CD4-positive, alpha-beta T cell treated with Interferon gamma for 1 hour (primary cell): ENCODE results near the gene CABP7.

Experiments
- DNase-seq: peaks from one replicate; pipeline ENCODE4 v3.0.0-alpha.2; 2020

CABP7 gene

GRCh38 chr22:29702931-29703501, 16.8 kb upstream of the CABP7 start:
- no peak for DNase-seq

- no peak for DNase-seq
These were observed 16.1 kb upstream of the CABP7 start for GRCh38 chr22:29703569-29704195.

DNA sequence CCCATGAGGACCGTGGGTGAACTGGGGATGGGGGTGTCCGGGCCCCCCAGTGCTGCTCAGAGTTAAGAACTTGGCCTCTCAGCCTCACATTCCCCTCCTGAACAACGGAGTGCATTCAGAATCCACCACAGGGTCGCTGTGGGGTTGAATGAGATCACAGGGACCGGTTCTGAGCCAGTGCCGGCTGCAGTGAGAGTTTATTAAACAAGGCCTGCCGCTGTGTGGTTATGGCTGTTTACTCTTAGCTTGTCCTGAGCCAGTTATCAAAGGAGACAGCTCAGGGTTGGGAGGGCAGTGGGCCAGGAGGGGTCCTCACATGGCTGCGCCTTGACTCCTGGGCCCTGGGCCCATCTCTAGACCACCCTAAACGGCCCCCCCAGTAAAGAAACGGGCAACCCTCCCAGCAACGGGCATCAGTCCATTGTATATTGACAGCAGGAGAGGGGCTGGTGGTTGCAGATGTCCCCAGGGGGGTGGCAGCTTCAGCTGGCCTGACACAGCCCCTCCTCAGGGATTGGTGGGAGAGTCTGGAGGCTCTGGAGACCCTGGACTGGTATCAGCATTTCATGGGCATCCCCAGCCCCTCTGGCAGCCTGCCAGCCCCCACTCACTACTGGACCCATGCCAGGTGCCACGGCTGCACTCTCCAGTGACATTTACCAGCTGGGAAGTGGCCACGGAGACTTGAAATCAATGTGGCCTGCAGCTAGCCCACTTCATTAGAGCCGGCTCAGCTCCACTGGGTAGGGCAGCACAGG, 15.1 kb upstream of the CABP7 start:
- DNase-seq: no peak

DNA sequence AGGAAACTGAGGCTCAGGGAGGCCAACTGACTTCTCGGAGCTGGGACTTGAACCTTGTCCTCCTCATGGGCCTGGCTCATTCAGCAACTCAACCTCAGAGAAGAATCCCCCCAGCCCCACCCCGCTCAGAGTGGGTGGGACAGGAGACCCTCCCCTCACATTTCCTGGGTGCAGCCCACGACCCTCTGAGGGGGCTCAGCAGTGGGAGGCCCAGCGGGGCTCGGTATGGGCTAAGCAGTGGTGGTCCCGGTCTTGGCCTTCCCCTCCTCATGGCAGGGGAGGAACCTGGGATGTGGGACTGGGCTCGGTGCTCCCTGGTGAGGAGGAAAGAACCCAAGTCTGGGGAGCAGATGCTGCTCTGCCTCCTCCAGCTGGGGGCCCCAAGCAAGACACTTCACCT, 14.2 kb upstream of the CABP7 start:
- no peak for DNase-seq

DNA sequence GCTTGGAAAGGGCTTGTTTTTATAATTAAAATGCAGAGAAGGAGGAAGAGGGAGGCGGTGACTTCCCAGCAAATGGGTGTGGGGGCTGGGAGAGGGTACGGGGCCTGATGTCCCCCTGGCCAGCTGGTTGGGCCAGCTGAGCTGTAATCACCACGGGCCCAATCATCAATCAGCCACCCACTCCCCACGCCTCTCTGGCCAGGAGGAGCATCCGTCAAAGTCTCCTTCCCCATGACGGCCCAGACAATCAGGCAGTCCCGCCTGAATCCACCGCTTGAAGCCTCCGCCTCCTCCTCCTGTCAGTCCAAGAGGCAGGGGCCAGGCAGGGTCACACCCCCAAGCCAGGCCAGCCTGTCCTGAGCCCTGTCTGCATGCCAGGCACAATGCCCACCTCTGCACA, 13.3 kb upstream of the CABP7 start:
- DNase-seq: no peak

- DNase-seq: no peak
These were observed 12.8 kb upstream of the CABP7 start for GRCh38 chr22:29707010-29707409.

DNA sequence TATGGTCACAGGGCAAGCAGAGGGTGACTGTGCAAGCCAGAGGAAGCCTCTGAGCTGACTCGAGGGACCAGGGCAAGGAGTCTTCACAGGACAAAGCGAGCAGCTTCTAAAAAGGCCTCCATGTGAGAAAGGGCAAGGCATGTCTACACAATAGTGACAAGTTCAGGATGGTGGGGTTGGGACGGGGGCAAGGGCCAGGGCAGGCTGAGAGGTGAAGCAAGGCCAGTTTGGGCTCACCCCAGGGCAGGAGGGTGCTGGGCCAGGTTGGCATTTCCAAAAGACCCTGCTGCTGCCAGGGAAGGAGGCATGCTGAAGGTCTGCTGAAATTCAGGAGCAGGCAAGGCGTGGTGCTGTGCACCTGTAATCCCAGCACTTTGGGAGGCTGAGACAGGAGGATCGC, 12.3 kb upstream of the CABP7 start:
- DNase-seq: no peak

- no peak for DNase-seq
These were observed 9.6 kb upstream of the CABP7 start for GRCh38 chr22:29710193-29710592.

GRCh38 chr22:29710922-29711593, 8.7 kb upstream of the CABP7 start:
- no peak for DNase-seq

DNA sequence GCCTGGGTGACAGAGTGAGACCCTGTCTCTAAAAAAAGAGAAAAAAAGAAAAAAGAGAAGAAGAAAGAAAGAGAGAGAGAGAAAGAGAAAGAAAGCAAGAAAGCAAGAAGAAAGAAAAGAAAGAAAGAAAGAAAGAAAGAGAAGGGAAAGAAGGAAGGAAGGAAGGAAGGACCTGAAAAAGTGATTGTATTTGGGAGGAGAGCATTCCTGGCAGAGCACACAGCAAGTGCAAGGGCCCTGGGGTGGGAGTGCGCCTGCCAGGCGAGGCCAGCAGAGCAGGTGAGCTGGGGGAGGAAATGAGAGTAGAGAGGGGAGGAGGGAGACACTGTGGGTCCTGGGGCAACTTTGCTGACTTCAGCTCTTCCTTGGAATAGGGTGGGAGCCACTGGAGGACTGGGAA, 7.7 kb upstream of the CABP7 start:
- DNase-seq: no peak

- no peak for DNase-seq
These were observed 6.6 kb upstream of the CABP7 start for GRCh38 chr22:29713156-29713727.

GRCh38 chr22:29715240-29715639, 4.6 kb upstream of the CABP7 start:
- no peak for DNase-seq

DNA sequence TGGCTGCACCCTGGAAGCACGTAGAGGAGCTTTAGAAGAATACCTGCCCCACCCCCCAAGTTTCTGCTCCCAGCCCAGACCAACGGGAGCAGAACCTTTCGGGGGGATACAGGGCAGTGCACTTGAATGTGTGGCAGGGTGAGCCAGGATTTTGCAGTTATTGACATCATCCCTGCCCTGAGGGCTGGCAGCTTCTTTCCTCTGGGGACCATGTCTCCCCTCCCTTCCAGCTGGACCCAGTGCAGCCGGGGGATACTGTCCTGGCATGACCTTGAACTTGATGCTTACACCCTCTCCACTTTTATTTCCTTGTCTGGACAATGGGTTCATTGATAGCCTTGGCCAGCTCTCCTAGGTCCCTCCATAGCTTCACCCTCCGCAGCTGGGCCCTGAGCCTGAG, 4.1 kb upstream of the CABP7 start:
- no peak for DNase-seq

- DNase-seq: no peak
These were observed 2.8 kb upstream of the CABP7 start for GRCh38 chr22:29716814-29717545.

DNA sequence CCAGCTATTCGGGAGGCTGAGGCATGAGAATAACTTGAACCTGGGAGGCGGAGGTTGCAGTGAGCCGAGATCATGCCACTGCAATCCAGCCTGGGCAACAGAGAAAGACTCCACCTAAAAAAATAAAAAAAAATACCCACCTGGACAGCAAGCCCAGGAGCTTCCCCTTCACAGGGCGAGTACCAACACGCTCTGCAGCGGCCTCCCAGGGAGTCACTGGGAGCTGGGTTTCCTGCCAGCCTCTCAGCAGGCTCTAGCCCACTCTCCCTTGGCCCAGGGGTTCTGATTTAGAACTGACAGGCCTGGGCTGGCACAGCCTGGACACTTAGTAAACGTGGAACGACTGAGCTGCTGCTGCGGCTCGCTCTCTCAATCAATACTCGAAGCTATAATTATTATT, 2.0 kb upstream of the CABP7 start:
- no peak for DNase-seq

DNA sequence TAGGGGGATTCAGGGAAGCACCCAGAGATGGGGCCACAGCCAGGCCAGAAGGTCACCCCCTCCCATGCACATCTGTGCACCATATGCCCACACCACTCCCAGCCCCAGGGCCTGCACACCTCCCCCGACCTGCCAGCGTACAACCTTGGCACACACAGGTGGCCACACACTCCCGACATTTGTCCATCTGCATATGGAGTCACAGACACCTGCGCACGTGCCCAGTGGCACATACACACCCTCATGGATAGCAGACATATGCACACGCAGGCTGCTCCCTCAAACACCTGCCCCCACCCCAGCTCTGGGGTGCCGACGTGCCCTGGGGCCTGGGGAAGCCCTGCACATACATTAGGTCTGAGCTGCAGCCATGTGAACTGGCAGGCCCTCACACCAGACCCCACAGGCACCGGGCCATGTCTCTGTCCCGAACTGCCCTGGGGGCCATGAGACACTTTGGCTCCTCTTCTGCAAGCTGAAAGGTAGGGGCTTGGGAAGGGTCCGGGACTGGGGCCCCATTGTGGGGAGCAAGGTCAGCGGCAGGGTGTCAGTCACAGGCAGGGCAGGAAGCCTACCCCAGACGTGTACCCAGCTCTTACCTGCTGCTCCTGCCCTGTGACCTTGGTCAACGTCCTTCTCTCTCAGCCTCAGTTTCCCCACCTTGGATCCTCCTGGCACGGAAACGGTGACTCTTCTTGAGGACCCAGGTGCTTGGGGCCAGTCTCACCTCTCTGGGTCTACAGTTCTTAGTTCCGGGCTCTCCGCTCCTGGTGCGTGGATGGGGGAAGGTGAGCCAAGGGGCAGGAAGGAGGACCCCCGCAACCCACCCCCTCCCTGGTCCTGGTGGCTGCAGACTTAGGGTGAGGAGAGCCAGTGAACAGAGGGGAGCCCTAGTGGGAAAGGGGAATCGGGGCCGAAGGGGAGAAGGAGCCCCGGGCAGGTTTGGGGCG, 579 bp upstream of the CABP7 start:
- no peak for DNase-seq

DNA sequence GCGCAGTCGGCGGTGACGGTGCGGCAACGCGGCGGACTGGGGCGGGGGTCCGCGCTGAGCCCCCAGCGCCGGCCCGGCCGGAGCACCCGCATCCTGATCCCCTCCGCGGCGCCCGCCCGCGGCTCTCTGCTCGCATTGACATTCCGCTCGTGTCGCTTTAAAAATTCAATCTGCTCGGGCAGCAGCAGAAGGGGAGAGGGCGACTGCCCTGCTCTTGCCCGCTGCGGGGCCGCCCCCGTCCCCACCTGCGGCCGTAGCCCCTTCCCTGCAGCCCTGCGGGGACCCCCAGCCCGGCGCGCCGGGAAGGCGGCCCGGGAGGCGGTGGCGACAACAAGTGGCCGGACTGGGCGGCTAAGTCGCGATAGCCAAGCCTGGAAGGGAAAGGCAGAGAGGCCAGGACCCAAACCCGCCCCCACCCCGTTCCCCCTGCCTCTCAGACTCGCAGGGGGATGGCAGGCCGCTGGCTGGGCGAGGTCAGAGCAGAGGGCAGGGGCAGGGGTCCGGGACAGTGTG, 1.1 kb downstream of the CABP7 start:
- no peak for DNase-seq

GRCh38 chr22:29722151-29722550, 2.3 kb downstream of the CABP7 start:
- DNase-seq: no peak

GRCh38 chr22:29722587-29722986, 2.8 kb downstream of the CABP7 start:
- DNase-seq: no peak

GRCh38 chr22:29723766-29724165, 4.0 kb downstream of the CABP7 start:
- DNase-seq: no peak

- DNase-seq: no peak
These were observed 5.0 kb downstream of the CABP7 start for GRCh38 chr22:29724843-29725242.
